GM18858 (cell line): ENCODE measurements around the gene C1QTNF6.

Experiments
- ATAC-seq: cut with Tn5 transposase; IDR thresholded peaks from one replicate; pipeline ENCODE4 v1.9.1; 2021; ENCODE audit not compliant: unreplicated experiment

The C1QTNF6 gene

DNA sequence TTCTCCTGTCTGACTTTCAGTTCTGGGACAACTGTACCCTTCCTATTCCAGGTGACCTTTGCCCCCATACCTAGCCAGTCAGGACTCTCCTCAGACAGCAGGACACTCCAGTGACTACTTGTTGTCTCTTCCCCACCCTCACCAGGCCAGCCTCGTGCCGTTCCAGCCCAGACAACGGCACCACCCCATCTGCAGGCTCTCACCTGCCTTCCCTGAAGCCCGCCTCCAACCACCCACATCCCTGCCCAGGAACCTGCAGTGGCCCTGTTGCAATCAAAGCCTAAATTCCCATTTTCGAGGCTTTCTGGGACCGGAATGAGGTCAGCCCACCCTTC, 42.0 kb downstream of the C1QTNF6 start:
- no peak for ATAC-seq

DNA sequence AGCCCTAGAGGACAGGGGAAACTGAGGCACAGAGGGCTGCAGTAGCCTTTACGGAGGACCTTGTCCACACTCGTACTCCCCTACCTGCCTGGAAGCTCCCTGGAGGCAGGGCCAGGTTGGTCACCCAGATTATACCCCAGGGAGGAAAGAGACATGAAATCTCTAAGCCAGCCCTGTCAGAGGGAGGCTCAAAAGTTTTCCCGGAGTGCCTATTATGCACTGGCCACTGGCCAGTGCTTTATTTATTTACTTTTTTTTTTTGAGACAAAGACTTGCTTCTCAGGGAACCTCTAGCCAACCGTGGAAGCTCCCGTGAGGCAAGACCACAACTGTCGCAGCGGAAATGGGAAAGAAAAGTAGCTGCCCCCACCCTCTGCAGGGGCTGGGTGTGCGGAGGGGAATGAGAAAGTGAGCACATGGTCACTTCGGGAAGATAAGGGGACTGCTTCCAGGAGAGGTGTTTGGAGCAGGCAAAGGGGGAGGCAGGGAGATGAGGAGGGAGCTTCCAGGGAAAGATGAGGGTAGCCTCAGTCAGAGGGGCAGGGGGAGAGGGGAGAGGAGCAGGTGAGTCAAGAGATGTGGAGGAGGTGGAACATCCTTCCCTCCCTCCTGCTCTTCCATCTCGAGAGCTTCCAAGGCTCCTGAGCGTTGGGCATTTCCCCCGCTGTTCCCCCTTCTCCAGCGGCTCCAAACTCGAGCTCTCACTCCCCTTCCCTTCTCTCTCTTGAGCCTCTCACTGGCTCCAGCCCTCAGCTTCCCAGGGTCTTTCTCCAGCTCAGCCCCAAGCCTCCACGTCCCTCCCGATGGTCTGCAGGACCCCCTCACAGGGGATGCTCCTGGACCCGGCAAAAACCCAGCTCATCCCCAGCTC, 42.6 kb downstream of the C1QTNF6 start:
- no peak for ATAC-seq

DNA sequence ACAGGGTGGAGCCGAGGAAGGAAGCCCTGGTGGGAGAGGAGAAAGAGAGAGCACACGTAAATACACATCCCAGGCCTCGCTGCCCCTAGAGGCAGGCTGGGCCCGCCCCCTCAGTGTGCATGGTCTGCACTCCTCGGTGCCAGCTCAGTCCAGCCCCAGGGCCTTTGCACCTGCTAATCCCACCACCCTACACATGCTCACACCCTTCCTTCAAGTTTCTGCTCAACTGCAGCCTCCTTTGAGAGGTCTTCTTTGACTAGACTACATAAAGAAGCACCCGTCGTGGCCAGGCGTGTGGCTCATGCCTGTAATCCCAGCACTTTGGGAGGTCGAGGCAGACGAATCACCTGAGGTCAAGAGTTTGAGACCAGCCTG, 43.9 kb downstream of the C1QTNF6 start:
- ATAC-seq, result no peak

DNA sequence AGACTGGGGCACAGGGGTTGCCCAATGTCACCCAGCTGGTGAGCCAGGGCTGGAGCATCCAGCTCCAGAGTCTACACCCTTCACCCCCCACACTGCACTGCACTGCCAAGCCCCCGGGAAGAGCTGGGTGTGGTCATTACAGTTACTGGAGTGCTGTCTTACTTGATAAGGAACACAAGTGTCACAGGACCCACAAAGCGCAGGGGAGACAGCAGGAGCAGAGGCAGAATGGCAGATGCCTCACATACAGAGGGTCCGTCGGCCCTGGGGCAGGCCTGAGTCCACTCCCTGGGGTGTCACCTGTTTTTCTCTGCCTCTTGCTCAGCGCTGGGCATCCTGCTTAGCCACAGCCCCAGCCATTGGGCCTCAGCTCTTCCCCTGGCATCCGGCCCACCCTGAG, 46.1 kb downstream of the C1QTNF6 start:
- ATAC-seq, result no peak

DNA sequence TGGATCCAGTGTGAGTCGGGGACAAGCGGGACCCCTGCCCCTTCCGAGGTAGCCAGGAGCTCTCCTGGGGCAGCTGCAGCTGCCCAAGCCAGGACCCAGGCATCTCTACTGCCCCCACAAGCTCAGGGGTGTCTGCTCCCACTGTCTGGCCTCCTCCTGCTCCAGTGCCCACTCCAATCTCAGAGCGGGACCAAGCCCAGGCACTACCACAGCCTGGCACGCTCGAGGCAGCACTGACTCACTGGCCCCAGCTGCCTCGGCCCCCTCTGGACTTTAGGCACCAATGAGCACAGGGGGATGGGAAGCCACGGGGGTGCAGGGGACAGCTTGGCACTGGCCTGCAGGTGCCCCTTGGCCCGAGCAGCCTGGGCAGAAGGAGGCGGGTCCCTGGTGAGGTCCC, 46.6 kb downstream of the C1QTNF6 start:
- no peak for ATAC-seq

DNA sequence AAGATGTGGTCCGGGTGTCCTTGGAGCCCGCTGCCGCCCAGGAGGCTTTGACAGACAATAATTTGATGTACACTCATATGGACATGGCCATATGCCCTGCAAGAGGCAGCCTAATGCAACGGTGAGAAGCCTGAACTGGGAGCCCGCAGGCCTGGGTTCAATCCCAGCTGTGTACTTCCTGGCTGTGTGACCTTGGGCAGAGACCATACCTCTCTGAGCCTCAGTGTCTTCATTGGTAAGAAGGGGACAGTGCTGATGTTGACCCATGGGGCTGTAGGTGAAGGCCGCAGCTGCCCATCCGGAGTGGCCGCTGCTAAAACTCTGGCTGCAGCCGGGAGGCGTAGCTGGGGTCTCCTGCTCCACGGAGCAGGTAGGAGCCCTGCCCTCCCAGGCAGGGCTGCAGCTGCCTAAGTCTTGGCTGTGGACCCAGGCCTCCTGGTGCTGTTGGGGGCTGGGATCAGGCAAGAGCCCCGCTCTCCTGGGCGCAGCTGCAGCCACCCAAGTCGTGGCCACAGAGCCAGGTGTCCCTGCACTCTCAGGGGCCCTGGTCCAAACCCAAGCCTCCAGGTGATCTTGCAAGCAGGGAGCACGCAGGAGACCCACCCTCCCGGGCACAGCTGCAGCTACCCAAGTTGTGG, 47.2 kb downstream of the C1QTNF6 start:
- ATAC-seq, result no peak

DNA sequence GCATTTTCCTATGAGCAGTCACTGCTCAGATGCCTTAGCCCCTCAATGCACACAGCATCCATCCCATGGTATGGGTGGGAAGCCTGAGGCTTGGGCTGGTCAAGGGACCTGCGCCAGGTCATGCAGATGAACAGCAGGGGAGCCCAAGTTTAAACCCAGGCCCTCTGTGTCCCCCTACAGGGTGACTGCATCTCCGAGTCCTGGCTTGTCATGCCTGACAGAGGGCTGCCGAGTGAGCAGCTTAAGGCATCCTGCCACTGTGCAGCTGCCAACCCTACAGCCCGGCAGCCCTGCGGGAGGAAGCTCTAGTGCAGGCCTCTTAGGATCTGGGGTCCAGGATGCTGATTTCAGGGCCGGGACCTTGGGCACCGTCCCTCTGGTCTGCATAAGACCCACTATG, 48.3 kb downstream of the C1QTNF6 start:
- no peak for ATAC-seq

DNA sequence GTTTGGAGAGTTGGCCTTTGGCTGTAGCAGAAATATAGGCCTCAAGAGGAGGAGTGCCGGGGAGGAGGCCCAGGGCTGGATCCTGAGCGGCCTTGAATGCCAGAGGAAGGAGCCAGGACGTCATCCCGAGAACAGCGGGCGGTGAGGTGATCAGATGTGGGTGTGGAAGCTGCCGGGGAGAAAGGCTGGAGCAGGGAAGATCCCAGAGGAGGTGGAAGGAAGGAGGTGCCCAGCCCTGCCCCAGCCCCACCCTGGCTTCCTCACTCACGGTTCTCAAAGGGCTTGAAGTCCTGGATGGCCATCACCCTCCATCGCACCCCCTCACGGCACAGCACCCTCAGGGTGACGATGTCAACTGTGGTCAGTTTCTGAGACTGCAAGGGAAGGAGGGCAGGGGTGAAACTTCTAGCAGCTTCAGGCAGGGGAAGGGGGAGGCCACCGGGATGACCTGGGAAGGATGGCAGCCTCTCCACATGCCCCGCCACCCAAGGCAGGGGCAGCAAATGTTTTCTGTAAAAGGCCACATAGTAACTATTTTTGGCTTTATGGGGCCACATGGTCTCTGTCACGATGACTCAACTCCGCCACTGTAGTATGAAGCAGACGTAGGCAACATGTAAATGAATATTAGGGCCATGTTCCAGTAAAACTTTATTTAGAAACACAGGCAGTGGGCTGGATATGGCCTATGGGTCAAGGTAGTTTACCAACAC, 49.0 kb downstream of the C1QTNF6 start:
- ATAC-seq, result no peak

DNA sequence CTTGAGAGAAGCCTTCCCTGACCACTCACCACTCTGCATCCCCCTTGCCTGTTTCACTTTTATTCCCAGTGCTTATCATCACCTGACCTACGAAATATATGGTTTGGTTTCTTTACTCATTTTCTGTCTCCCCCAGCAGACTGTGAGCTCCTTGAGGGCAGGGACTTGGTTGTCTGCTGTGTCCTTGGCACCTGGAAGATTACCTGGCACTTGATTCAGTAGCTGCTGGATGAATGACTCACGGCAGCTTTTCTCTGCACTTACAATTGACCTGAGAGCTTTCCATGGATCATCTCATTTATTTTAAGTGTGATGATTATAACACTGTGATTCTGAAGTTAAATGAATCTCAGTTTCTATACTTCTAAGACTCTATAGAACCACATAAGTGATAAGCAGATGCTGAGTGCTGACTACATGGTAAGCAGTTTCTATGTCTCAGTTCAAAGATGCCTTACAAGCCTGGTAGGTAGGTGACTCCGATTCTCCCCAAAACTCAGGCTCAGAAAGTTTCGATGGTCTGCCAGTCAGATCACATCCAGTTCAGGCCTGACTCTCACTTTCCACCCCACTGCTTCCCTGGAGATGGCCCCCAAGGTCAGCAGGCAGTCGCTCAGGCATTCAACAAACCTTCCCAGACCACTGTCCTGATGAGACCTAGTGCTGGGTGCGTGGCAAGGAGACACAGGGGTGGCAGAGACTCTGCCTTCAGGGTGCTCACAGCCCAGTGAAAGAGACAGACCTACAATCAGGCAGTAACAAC, 50.0 kb downstream of the C1QTNF6 start:
- ATAC-seq, result no peak

DNA sequence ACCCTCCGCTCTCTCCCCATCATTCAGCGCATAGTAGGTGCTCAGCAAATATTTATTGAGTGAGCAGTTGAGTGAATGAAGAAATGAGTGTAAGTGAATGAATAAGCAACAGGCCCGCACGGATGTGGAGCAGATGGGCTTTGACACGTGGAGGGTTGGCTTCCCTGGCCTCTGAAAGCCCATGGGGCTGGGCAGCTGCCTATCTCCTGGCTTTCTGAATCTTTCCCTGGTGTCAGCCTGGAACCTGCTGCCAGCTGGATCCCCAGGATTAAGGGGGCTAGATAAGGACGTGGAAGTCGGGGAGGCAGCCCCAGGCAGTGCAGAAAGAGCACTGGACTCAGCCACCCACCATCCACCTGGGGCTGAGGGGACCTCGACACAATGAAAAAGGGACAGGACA, 50.9 kb downstream of the C1QTNF6 start:
- no peak for ATAC-seq

DNA sequence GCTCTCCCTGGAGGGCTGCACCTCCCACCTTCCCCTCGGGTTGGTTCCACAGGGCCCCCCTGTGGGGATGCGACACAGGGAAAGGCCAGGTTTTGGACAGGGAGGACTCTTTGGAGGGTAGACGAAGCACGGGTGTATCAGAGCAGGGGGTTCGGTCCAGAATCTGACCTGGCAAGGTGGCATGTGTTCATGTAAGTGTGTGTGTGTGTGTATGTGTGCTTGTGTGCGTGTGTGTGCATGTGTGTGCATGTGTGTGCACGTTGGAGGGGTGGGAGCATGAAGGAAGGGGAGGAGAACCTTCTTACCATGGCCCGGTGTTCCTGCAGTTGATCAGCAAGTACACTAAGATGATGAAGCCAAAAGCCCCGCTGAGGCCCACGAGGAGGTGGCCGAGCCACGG, 53.0 kb downstream of the C1QTNF6 start:
- no peak for ATAC-seq

DNA sequence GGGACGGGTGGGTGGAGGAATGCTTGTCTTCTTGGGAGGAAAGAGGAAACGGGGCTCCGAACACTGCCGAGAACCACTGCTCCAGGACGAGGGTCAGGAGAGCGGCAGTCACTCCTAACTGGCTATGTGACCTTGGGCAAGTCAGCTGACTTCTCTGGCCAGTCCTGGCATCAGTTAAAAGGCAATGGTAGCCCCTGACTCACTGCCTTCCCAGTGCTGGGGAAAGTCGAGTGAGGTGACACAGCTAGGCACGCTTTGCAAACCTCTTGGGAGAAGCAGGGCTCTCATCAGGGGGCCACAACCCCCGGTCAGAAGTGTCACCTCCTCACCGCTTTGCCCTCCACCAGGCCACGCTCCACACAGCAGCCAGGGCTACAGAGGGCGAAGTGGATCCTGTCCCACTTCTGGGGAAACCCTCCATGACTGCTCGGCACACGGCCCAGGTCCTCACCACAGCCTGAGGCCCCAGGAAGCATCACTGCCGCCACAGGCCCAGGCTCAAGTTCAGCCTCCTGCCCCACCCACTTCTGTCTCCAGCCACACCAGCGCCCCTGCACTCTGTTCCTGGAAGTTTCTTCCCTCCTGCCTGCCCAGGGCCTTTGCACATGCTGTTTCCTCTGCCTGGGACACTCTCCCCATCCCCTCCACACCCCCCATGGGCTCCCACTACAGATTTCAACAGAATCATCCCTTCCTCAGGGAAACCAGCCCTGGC, 54.6 kb downstream of the C1QTNF6 start:
- ATAC-seq, result no peak

DNA sequence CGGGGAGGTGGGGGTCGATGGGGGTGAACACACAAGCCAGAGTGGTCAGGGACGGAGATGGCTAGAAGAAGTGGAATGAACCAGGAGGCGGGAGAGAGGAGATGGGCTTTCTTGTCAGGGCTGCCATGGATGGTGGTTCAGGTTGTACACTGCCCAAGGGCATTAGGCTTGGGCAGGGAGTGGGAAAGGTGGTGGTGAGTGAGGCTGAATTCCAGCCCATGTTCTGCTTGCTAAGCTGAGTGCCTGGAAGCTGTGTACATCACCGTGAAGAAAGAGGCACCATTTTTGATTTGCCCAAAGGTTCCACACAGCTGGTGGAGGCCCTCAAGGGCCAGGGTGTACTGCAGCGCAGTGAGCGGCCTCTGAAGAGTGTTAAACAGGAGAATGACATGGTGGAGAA, 55.3 kb downstream of the C1QTNF6 start:
- no peak for ATAC-seq
